KMS-11 (cell line): ENCODE measurements around the gene SLC2A9.

Source experiments
- H2AFZ ChIP-seq: fragments of 200-600 bp; sonication (generic); 2 replicates; pipeline ENCODE4 v1.6.1; 2016; ENCODE audit warnings: antibody characterized with exemption, mixed run types, low read depth
- H3K27ac ChIP-seq: fragments of 200-600 bp; sonication (generic); 2 replicates; pipeline ENCODE4 v1.6.1; 2016; ENCODE audit warnings: mild to moderate bottlenecking, mixed run types
- H3K27me3 ChIP-seq: fragments of 200-600 bp; sonication (generic); 2 replicates; pipeline ENCODE4 v1.6.1; 2017; ENCODE audit warnings: mild to moderate bottlenecking, low read depth, mixed run types, moderate library complexity; ENCODE audit not compliant: insufficient read depth
- H3K36me3 ChIP-seq: fragments of 200-600 bp; sonication (generic); 2 replicates; pipeline ENCODE4 v1.6.1; 2017; ENCODE audit warnings: mild to moderate bottlenecking, mixed run types; ENCODE audit not compliant: insufficient read depth
- H3K4me1 ChIP-seq: fragments of 200-600 bp; sonication (generic); 2 replicates; pipeline ENCODE4 v1.6.1; 2016; ENCODE audit warnings: mild to moderate bottlenecking, low read depth, mixed run types; ENCODE audit not compliant: poor library complexity, severe bottlenecking
- H3K4me2 ChIP-seq: fragments of 200-600 bp; sonication (generic); 2 replicates; pipeline ENCODE4 v1.7.0; 2016; ENCODE audit warnings: mild to moderate bottlenecking, mixed run types
- H3K4me3 ChIP-seq: fragments of 200-600 bp; sonication (generic); IDR thresholded peaks from 2 replicates; pipeline ENCODE4 v1.6.1; 2017; ENCODE audit warnings: low read depth, low read length, mixed read lengths; ENCODE audit not compliant: insufficient read depth
- H3K79me2 ChIP-seq: fragments of 200-600 bp; sonication (generic); 2 replicates; pipeline ENCODE4 v1.6.1; 2016; ENCODE audit warnings: low read depth, mixed run types; ENCODE audit not compliant: insufficient read depth
- H3K9ac ChIP-seq: fragments of 200-600 bp; sonication (generic); 2 replicates; pipeline ENCODE4 v1.6.1; 2016; ENCODE audit warnings: mild to moderate bottlenecking, mixed run types
- H4K20me1 ChIP-seq: fragments of 200-600 bp; sonication (generic); 2 replicates; pipeline ENCODE4 v1.6.1; 2016; ENCODE audit warnings: mild to moderate bottlenecking, mixed run types; ENCODE audit not compliant: insufficient read depth
- CTCF ChIP-seq: fragments of 200-600 bp; sonication (generic); conservative IDR thresholded peaks from 2 replicates; pipeline ENCODE4 v1.6.1; 2017; ENCODE audit warnings: low read depth, mild to moderate bottlenecking, antibody characterized with exemption, low read length, moderate library complexity, mixed read lengths

SLC2A9 gene

GRCh38 chr4:10022346-10023049 lies 1.2 kb upstream of the SLC2A9 start:
- Histone ChIP-seq H4K20me1 (no peaks in the 10 kb centered on the region), H3K36me3 (no peaks in the 10 kb centered on the region), H3K9ac (no peak overlapping the region), H3K4me1 (no peaks in the 10 kb centered on the region), H3K4me2 (no peak overlapping the region), H3K27ac (no peak overlapping the region), H3K27me3 (no peaks in the 10 kb centered on the region), H3K79me2 (no peaks in the 10 kb centered on the region), H3K4me3 (no peak overlapping the region), H2AFZ (no peak overlapping the region)
- TF ChIP-seq CTCF = no peak

- H3K27ac ChIP-seq = no peak overlapping the region
- H3K36me3 ChIP-seq = no peaks in the 10 kb centered on the region
- no peak overlapping the region for H3K4me3 ChIP-seq
- no peaks in the 10 kb centered on the region for H3K4me1 ChIP-seq
- H3K79me2 ChIP-seq = no peaks in the 10 kb centered on the region
- H4K20me1 ChIP-seq = no peaks in the 10 kb centered on the region
- no peak overlapping the region for H3K9ac ChIP-seq
- H3K27me3 ChIP-seq = no peaks in the 10 kb centered on the region
- H3K4me2 ChIP-seq = no peak overlapping the region
- no peak for TF ChIP-seq CTCF
- no peak overlapping the region for H2AFZ ChIP-seq
These were observed 341 bp upstream of the SLC2A9 start for GRCh38 chr4:10021653-10022023.

GRCh38 chr4:10020106-10020505 lies 1.2 kb downstream of the SLC2A9 start:
- H2AFZ ChIP-seq = no peak overlapping the region
- no peaks in the 10 kb centered on the region for H3K4me1 ChIP-seq
- no peak for TF ChIP-seq CTCF
- no peaks in the 10 kb centered on the region for H3K36me3 ChIP-seq
- H3K9ac ChIP-seq = no peak overlapping the region
- H3K27me3 ChIP-seq = no peaks in the 10 kb centered on the region
- no peak overlapping the region for H3K27ac ChIP-seq
- no peaks in the 10 kb centered on the region for H4K20me1 ChIP-seq
- H3K4me3 ChIP-seq = no peak overlapping the region
- H3K79me2 ChIP-seq = no peaks in the 10 kb centered on the region
- H3K4me2 ChIP-seq = no peak overlapping the region

GRCh38 chr4:10019521-10020051 lies 1.7 kb downstream of the SLC2A9 start:
- H3K4me1 ChIP-seq = no peaks in the 10 kb centered on the region
- H3K27me3 ChIP-seq = no peaks in the 10 kb centered on the region
- peak overlapping the region; percentile 44; the same call in 1 of the 2 replicates for H2AFZ ChIP-seq
- no peak overlapping the region for H3K27ac ChIP-seq
- peak overlapping the region; percentile 67; the same call in 1 of the 2 replicates for H3K9ac ChIP-seq
- no peaks in the 10 kb centered on the region for H3K79me2 ChIP-seq
- no peak for TF ChIP-seq CTCF
- no peak overlapping the region for H3K4me3 ChIP-seq
- H3K4me2 ChIP-seq = peak overlapping the region; percentile 25; the same call in 1 of the 2 replicates
- H4K20me1 ChIP-seq = no peaks in the 10 kb centered on the region
- H3K36me3 ChIP-seq = no peaks in the 10 kb centered on the region
